ENCODE data around the gene CCDC71. TPM values are rescaled to one million over a fixed set of nuclear protein-coding genes. Genes with fewer than 3 reads are reported as not detected.

CCDC71 gene
- total and polyA plus RNA-seq, 2 of the 13 experiments (the other 11 are each of a cell fraction or from before 2014, with no cell fraction given): 9.7 to 14.3 TPM

GRCh38 chr3:49134471-49135265 is 31.5 kb downstream of the CCDC71 start (continued):
- TF ChIP-seq YEATS4 (CRISPR knock-in tag; IDR thresholded peaks at IDR 0.05; ENCODE audit: borderline replicate concordance) (peak; percentile 38; the same call in 1 of the 2 replicates), HNRNPL (IDR thresholded peaks at IDR 0.05; ENCODE audit: low read depth, low read length) (0 out of 2 replicates have a peak, but pooled peaks have one; percentile 61), SP5 (CRISPR knock-in tag; IDR thresholded peaks at IDR 0.05; ENCODE audit: borderline replicate concordance, low read depth) (no peak), ZNF225 (CRISPR knock-in tag; IDR thresholded peaks at IDR 0.05) (no peak), ZNF766 (CRISPR knock-in tag; IDR thresholded peaks at IDR 0.05; ENCODE audit: borderline replicate concordance) (no peak), MEIS1 (CRISPR knock-in tag; IDR thresholded peaks at IDR 0.05; ENCODE audit: borderline replicate concordance) (peak; percentile 35; the same call in 1 of the 2 replicates), DNMT1 (CRISPR knock-in tag; IDR thresholded peaks at IDR 0.05) (peak; percentile 47; the same call in 1 of the 2 replicates), ARNT (IDR thresholded peaks at IDR 0.05) (no peak), ZNF639 (CRISPR knock-in tag; conservative IDR thresholded peaks at IDR 0.05) (no peak), PRDM4 (CRISPR knock-in tag; IDR thresholded peaks at IDR 0.05; ENCODE audit: borderline replicate concordance) (no peak), ARID5B (CRISPR knock-in tag; IDR thresholded peaks at IDR 0.05) (no peak), MIER3 (CRISPR knock-in tag; IDR thresholded peaks at IDR 0.05; ENCODE audit: borderline replicate concordance) (no peak), GTF2F1 (IDR thresholded peaks at IDR 0.05; ENCODE audit: low read length) (no peak), CTCF (CRISPR knock-in tag; IDR thresholded peaks at IDR 0.05) (peak; percentile 51), SMYD3 (CRISPR knock-in tag; IDR thresholded peaks at IDR 0.05) (0 out of 2 replicates have a peak, but pooled peaks have one; percentile 32), HMG20B (CRISPR knock-in tag; conservative IDR thresholded peaks at IDR 0.05) (no peak), KDM5B (CRISPR knock-in tag; IDR thresholded peaks at IDR 0.05; ENCODE audit: borderline replicate concordance) (peak; percentile 64; the same call in 1 of the 2 replicates), ZMYM2 (CRISPR knock-in tag; IDR thresholded peaks at IDR 0.05) (peak; percentile 47; the same call in 1 of the 2 replicates), NAIF1 (CRISPR knock-in tag; IDR thresholded peaks at IDR 0.05; ENCODE audit: borderline replicate concordance) (no peak), MED13 (CRISPR knock-in tag; IDR thresholded peaks at IDR 0.05) (no peak)

All from HepG2 (cell line).